ENCODE data around the gene TTC28. TPM values are rescaled to one million over a fixed set of nuclear protein-coding genes. Genes with fewer than 3 reads are reported as not detected.
"Not testable (repeated sequence)": the region's sequence is repeated elsewhere in the genome, so short reads cannot be mapped to it uniquely, and the experiment has no call there.

Gene TTC28
- total RNA-seq, 1 donor from 2014 or later: 1.3 TPM

DNA sequence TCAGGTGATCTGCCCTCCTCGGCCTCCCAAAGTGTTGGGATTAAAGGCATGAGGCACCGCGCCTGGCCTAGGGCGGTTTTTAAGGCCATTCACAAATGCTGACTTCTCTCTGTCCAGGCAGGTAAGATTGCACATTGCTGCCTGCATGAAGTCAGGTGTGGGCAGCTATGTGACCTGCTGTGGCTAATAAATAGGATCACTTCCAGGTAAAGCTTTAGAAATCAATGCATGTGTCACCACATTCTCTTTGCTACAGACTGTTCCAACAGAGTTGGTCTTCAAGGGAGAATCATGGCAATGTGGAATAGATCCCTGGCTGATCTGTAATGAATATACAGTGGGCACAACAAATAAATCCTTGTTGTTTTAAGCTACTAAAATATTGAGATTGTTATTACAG lies 500.2 kb downstream of the TTC28 start:
- Mint-ChIP-seq H3K36me3 (ENCODE audit: low read depth) (no peaks in the 10 kb centered on the region), H3K9me3 (no peaks in the 10 kb centered on the region), H3K27ac (no peak overlapping the region), H3K4me1 (no peaks in the 10 kb centered on the region), H3K27me3 (peaks cover 6% of the 10 kb centered on the region), H3K4me3 (no peak overlapping the region)
- DNase-seq: no peak
- intact Hi-C loops (cut with micrococcal nuclease): no loop called here

- no peak for DNase-seq
- intact Hi-C loops (cut with micrococcal nuclease): no loop called here
- Mint-ChIP-seq H3K9me3 (no peaks in the 10 kb centered on the region), H3K4me3 (no peak overlapping the region), H3K27me3 (peaks cover 2% of the 10 kb centered on the region), H3K4me1 (no peaks in the 10 kb centered on the region), H3K27ac (no peak overlapping the region), H3K36me3 (ENCODE audit: low read depth) (no peaks in the 10 kb centered on the region)
Observed at GRCh38 chr22:28175730-28176492, 503.7 kb downstream of the TTC28 start.

GRCh38 chr22:28174509-28174908 lies 505.1 kb downstream of the TTC28 start:
- intact Hi-C loops (cut with micrococcal nuclease): no loop called here
- Mint-ChIP-seq H3K9me3 (no peaks in the 10 kb centered on the region), H3K36me3 (ENCODE audit: low read depth) (no peaks in the 10 kb centered on the region), H3K4me3 (no peak overlapping the region), H3K27ac (no peak overlapping the region), H3K27me3 (peaks cover 2% of the 10 kb centered on the region), H3K4me1 (no peaks in the 10 kb centered on the region)
- DNase-seq: no peak

GRCh38 chr22:28172892-28173670 lies 506.6 kb downstream of the TTC28 start:
- DNase-seq: no peak
- no peaks in the 10 kb centered on the region for H3K4me1 Mint-ChIP-seq
- intact Hi-C loops (cut with micrococcal nuclease): no loop called here
- H3K27ac Mint-ChIP-seq: no peak overlapping the region
- H3K4me3 Mint-ChIP-seq: no peak overlapping the region
- H3K27me3 Mint-ChIP-seq: peaks cover 2% of the 10 kb centered on the region
- H3K9me3 Mint-ChIP-seq: no peaks in the 10 kb centered on the region
- H3K36me3 Mint-ChIP-seq (ENCODE audit: low read depth): no peaks in the 10 kb centered on the region

DNA sequence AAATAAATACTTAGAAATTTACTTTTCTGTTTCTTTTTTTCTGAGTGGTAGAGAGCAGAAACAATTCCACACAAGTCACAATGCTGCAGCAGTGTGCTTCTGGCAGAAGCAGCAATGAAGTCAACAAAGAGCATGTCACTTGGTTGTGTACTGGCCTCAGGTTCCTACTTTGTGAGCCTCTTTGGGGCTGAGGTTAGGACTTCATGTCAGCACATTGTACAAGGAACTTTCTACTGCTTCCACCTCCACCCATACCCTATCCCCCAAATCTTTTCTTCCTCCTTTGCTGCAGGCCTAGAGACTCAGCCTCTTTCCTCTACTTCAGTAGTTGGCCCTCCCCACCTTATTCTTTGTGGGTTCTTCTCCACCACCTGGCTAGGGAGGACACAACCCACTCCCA lies 507.9 kb downstream of the TTC28 start:
- H3K9me3 Mint-ChIP-seq: no peaks in the 10 kb centered on the region
- DNase-seq: no peak
- H3K27me3 Mint-ChIP-seq: no peaks in the 10 kb centered on the region
- intact Hi-C loops (cut with micrococcal nuclease): no loop called here
- H3K4me1 Mint-ChIP-seq: no peaks in the 10 kb centered on the region
- no peak overlapping the region for H3K4me3 Mint-ChIP-seq
- H3K27ac Mint-ChIP-seq: no peak overlapping the region
- H3K36me3 Mint-ChIP-seq (ENCODE audit: low read depth): no peaks in the 10 kb centered on the region

GRCh38 chr22:28171115-28171514 lies 508.5 kb downstream of the TTC28 start:
- intact Hi-C loops (cut with micrococcal nuclease): no loop called here
- no peaks in the 10 kb centered on the region for H3K9me3 Mint-ChIP-seq
- DNase-seq: no peak
- no peak overlapping the region for H3K27ac Mint-ChIP-seq
- no peaks in the 10 kb centered on the region for H3K27me3 Mint-ChIP-seq
- H3K4me3 Mint-ChIP-seq: no peak overlapping the region
- H3K36me3 Mint-ChIP-seq (ENCODE audit: low read depth): no peaks in the 10 kb centered on the region
- H3K4me1 Mint-ChIP-seq: no peaks in the 10 kb centered on the region

DNA sequence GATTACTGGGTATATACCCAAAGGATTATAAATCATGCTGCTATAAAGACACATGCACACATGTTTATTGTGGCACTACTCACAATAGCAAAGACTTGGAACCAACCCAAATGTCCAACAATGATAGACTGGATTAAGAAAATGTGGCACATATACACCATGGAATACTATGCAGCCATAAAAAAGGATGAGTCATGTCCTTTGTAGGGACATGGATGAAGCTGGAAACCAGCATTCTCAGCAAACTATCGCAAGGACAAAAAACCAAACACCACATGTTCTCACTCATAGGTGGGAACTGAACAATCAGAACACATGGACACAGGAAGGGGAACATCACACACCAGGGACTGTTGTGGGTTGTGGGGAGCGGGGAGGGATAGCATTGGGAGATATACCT lies 510.3 kb downstream of the TTC28 start:
- not testable (repeated sequence) for H3K4me3 Mint-ChIP-seq, H3K4me1 Mint-ChIP-seq

GRCh38 chr22:28155808-28156207 lies 523.8 kb downstream of the TTC28 start:
- Mint-ChIP-seq H3K4me1 (no peaks in the 10 kb centered on the region), H3K27me3 (peaks cover 2% of the 10 kb centered on the region), H3K4me3 (no peak overlapping the region), H3K27ac (no peak overlapping the region), H3K9me3 (no peaks in the 10 kb centered on the region), H3K36me3 (ENCODE audit: low read depth) (no peaks in the 10 kb centered on the region)
- DNase-seq: no peak
- intact Hi-C loops (cut with micrococcal nuclease): no loop called here

More for the DNA sequence above, 510.3 kb downstream of the TTC28 start:
- H3K9me3 Mint-ChIP-seq; intact Hi-C loops (cut with micrococcal nuclease); DNase-seq; H3K27me3 Mint-ChIP-seq; H3K36me3 Mint-ChIP-seq (ENCODE audit: low read depth); H3K27ac Mint-ChIP-seq: not testable (repeated sequence)

- H3K27me3 Mint-ChIP-seq: peaks cover 2% of the 10 kb centered on the region
- no peak for DNase-seq
- no peaks in the 10 kb centered on the region for H3K9me3 Mint-ChIP-seq
- H3K4me3 Mint-ChIP-seq: no peak overlapping the region
- intact Hi-C loops (cut with micrococcal nuclease): no loop called here
- no peaks in the 10 kb centered on the region for H3K36me3 Mint-ChIP-seq (ENCODE audit: low read depth)
- no peak overlapping the region for H3K27ac Mint-ChIP-seq
- no peaks in the 10 kb centered on the region for H3K4me1 Mint-ChIP-seq
Observed at GRCh38 chr22:28154861-28155260, 524.8 kb downstream of the TTC28 start.

DNA sequence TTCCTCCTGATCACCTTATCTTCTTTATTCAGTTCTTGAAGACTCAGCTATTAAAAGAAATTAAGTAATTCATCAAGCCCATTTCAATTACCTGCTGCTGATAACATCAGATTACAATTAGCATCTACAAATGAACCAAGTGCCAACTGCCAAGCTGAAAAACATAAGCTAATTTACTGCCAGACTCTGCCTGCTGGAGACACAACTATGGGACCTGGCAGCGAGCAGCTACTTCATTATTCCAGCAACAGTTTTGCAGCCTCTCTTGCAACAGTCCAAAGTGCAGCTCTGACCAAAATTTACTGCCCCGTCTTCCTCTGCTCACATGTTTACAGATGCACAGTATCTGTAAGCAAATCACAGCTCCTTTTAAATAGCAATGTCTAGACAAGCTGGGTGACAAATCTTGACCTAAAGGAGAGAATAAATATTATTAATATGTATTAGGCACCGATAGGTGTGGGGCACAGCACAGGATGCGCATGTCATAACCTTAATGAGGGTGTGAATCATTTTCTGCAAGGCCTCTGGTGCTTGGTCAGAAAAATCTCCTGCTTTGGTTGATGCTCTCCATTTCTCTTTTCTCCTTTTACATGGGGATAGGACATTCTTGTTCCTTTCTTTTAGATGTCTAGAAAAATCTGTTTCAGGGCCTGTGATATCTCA lies 528.4 kb downstream of the TTC28 start:
- Mint-ChIP-seq H3K4me3 (no peak overlapping the region), H3K27me3 (peaks cover 1% of the 10 kb centered on the region), H3K4me1 (no peaks in the 10 kb centered on the region), H3K27ac (no peak overlapping the region), H3K9me3 (no peaks in the 10 kb centered on the region), H3K36me3 (ENCODE audit: low read depth) (no peaks in the 10 kb centered on the region)
- DNase-seq: no peak
- intact Hi-C loops (cut with micrococcal nuclease): no loop called here

- Mint-ChIP-seq H3K4me1 (no peaks in the 10 kb centered on the region), H3K36me3 (ENCODE audit: low read depth) (no peaks in the 10 kb centered on the region), H3K4me3 (no peak overlapping the region), H3K27me3 (peaks cover 1% of the 10 kb centered on the region), H3K27ac (no peak overlapping the region), H3K9me3 (no peaks in the 10 kb centered on the region)
- no peak for DNase-seq
- intact Hi-C loops (cut with micrococcal nuclease): no loop called here
Observed at GRCh38 chr22:28148816-28149465, 530.7 kb downstream of the TTC28 start.

DNA sequence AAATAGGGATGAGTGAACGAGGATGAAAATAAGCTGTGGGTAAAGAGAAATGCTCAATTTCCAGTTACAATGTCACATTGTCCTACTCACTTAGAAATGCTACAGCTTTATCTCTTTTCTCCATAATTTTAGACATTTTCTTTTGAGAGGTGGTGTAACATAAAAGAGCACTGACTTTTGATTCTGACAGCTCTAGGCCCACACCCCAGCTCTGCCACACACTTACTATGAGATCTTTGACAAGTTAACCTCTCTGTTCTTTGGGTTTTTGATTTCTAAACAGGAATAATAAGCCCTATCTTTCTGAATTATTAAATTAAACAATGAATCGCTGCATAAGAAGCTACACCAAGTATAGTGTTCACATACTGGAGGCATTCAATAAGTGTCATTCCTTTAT lies 532.2 kb downstream of the TTC28 start:
- no peak overlapping the region for H3K27ac Mint-ChIP-seq
- H3K4me1 Mint-ChIP-seq: no peaks in the 10 kb centered on the region
- no peak overlapping the region for H3K4me3 Mint-ChIP-seq
- no peaks in the 10 kb centered on the region for H3K36me3 Mint-ChIP-seq (ENCODE audit: low read depth)
- peaks cover 7% of the 10 kb centered on the region for H3K27me3 Mint-ChIP-seq
- H3K9me3 Mint-ChIP-seq: no peaks in the 10 kb centered on the region
- no peak for DNase-seq
- intact Hi-C loops (cut with micrococcal nuclease): no loop called here

DNA sequence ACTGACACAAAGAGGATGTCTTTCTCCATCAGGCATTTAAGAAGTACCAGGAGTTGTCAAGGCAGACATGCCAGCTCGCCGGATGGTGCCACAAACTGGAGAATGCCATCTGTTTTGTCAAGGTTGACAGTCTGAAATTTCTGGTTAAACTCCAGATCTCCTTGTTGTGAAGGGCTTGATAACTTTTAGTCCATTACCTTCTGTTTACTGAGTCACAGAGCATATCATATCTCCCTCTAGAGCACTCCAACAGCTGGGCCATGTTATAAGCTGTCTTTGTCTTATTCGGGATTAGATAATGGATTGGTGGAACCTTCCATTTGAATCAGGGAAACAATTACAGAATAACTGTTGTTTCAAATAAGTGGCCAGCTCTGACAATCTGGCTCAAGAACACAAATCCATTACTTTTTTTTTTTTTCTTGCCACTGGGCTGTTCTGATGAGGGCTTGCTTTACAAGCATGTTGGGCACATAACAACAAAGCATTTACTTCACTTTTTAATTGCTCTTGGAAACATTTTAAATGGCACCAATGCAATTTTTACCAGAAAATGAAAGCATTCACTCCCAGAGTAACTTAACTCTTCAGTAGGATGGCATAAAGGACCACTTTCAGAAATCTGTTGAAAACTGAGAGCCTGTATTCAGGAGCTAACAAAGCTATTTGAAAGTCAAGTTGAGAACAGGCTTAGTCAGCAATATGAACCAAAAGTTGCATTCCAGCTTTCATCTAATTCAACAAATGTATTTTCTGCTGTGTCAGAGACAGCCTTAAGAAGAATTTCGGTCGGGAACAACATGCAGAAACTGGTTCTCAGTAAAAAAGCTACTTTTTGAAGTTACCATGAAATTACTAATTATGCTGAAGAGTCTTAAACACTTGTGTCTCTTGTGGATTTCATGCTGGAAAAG lies 533.0 kb downstream of the TTC28 start:
- intact Hi-C loops (cut with micrococcal nuclease): no loop called here
- no peaks in the 10 kb centered on the region for H3K4me1 Mint-ChIP-seq
- H3K9me3 Mint-ChIP-seq: no peaks in the 10 kb centered on the region
- H3K36me3 Mint-ChIP-seq (ENCODE audit: low read depth): no peaks in the 10 kb centered on the region
- DNase-seq: no peak
- H3K27me3 Mint-ChIP-seq: peaks cover 7% of the 10 kb centered on the region
- H3K27ac Mint-ChIP-seq: no peak overlapping the region
- H3K4me3 Mint-ChIP-seq: no peak overlapping the region
